ENCODE data around the gene PFN3.
"Not testable (repeated sequence)": the region's sequence is repeated elsewhere in the genome, so short reads cannot be mapped to it uniquely, and the experiment has no call there.

The PFN3 gene

GRCh38 chr5:177362610-177363507, 37.6 kb downstream of the PFN3 start:
- peak; percentile 32 to 50 for DNase-seq (ENCODE audit: low read depth in 2 of 2, low spot score in 1 of 2)

DNA sequence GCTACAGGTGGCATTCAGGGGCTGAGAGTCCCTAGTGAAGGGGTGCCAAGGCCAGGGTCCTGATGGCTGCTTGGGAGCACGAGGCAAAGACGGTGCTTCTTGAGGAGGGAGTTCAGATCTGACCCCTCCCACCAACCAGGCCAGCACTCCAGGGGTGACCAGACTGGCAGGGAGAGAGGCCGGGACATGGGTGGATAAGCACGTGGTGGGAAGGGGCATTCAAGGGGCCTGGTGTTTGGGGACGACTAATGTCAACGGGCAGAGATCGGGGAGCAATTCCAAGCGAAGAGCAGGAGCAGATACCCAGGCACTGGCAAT, 38.2 kb downstream of the PFN3 start:
- no peak for DNase-seq (ENCODE audit: low read depth in 2 of 2, low spot score in 1 of 2)

DNA sequence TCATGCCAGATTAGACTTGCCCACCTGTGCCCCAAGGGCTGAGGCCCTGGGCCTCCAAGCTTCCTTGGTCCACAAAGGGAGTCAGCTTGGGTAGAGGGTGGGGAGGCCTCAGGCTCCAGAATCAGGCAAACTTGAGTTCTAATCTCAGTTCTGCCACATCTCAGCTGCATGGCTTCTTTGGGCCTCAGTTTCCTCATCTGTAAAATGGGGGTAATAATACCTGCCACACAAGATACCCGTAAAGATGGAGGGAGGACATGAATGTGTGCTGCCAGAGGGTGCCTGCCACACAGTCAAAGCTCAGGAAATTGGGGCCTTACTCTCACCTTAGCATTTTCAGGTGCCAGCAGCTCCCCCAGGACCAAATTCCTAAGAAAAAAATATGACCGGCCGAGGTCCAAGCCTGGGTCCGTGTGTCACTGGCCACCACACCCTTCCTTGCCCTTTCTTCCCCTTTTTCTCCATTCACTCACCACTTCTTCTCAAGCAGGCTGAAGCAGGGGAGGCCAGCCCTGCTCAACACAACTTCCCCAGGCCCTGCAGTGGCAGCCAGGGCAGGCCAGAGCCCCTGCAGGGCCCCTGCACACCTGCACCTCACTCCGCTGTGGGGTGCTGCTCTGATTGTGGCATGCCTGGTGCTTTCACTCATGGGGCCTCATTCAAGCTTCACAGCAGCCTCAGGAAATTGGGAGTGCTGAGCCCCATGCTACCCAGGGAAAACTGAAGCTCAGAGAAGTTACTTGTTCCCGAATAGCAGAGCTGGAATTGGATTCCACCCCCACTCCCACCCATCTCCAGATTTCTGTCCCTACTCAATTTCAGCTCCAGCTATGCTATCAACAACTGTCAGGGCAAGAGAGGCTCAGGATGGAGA, 38.8 kb downstream of the PFN3 start:
- no peak for DNase-seq (ENCODE audit: low read depth in 2 of 2, low spot score in 1 of 2)

GRCh38 chr5:177360740-177361139, 39.7 kb downstream of the PFN3 start:
- not testable (repeated sequence) for DNase-seq (ENCODE audit: low read depth in 2 of 2, low spot score in 1 of 2)

- no peak for DNase-seq (ENCODE audit: low read depth in 2 of 2, low spot score in 1 of 2)
These were observed 40.6 kb downstream of the PFN3 start for GRCh38 chr5:177359860-177360259.

DNA sequence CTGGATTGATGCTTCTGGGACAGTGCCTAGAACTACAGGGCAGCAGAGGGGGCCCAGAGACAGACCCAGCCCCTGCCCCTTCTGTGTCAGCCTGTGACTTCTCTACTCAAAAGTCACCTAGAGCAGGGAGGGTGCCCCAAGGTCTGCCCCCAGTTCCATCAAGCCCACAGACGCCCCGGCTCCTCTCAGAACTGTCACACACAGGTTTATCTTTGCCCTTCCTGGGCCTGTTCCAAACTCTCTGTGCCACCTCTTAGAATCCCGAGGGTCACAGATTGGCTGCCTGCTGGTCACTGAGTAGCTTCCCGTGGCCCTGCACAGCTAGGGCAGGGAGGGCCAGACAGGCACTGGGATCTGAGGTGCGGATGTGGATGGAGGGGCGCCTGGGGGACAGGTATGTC, 41.0 kb downstream of the PFN3 start:
- no peak for DNase-seq (ENCODE audit: low read depth in 2 of 2, low spot score in 1 of 2)

DNA sequence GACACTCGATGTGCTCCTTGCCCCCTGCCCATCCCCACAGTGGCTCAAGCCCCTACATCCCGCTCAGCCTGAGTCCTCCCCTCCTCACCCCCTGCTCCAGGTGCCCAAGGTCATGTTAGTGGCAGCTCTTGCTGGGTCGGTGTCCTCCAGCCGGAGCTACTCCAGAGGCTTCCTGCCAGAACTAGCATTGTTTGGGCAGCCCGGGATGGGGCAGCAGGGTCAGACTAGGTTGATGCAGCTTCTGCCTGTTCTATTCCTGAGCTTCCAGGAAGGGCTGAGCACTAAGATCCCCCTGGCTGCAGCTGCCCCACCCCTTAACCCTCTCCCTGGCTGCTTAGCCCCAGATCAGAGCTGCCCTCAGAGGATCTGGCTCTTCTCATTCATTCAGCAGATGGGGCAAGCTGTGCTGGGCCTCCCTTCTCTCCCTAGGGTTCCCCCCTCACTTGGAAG, 42.1 kb downstream of the PFN3 start:
- DNase-seq (ENCODE audit: low read depth in 2 of 2, low spot score in 1 of 2) = no peak

DNA sequence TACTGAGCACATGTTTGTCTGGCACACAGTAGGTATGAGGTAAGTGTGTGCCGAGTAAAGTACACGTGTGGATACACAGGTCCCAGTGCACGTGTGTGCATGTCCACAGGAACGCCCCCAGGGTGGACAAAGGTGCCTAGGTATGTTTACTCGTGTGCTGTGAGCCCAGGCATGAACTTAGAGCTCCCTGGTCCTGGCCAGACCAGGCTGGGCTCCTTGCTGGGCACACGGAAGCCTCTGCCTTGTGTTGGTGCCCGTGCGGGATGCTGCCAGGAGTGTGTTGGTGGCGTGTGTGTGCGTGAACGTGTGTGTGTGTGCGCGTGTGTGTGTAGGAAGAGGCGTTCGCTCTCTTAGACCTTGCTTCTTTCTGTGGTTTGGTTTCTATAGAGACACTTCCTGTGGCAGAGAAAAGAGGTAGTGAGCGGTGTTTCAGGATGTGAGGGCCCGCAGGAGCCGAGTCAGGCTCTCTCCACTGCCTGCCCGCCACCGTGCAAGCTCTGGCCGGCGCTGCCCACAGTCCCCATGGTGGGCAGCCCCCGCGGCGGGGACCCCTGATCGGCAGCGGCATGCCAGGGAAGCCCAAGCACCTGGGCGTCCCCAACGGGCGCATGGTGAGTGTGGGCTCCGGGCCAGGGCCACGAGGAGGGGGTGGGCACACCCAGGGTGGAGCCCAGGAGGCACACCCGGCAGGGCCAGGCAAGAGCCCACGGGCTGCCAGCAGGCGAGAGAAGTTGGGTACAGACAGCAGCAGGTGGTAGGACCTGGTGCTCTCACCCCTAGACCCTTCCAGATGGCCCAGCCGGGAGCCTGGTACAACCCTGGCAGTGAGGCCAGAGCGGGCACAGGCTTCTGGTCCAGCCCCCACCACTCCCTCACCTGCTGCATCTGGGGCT, 42.8 kb downstream of the PFN3 start, which contains the start of gene RGS14:
Gene RGS14 (plus strand): TSS at position 466 of the 893 bp plus-strand sequence. CDS start 101 bp downstream, at position 567.
- peak in 1 of 2 donors; percentile 56 for DNase-seq (ENCODE audit: low read depth in 2 of 2, low spot score in 1 of 2)

DNA sequence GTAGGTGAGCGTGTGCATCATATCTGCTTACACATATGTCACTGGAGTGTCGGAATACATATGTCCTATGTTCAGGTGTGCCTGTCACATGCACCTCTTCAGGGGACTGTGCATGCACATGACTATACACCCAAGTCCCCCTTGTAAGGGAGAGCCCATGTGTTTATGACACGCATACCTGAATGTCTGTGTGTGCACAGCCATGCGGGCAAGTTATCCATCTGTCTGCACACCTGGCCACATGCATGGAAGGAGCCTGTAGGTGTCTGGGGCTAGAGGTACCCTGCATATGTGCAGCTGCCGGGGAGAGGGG, 43.4 kb downstream of the PFN3 start:
- DNase-seq (ENCODE audit: low read depth in 2 of 2, low spot score in 1 of 2) = no peak

DNA sequence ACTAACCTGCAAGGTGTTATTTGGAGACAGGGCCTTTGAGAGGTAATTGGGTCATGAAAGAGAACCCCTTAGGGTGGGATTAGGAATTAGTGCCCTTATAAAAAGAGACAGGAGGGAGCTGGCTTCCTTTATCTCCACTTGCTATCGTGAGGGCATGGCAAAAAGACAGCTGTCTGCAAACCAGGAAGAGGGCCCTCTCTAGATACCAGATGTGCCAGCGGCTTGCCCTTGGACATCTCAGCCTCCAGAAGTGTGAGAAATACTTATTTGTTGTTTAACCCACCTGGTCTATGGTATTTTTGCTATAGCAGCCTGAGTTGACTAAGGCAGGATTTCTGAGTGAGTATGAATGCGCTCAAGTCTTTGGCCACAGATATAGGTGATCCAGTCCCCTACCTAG, 43.7 kb downstream of the PFN3 start:
- DNase-seq (ENCODE audit: low read depth in 2 of 2, low spot score in 1 of 2) = no peak

- DNase-seq (ENCODE audit: low read depth in 2 of 2, low spot score in 1 of 2) = no peak
These were observed 44.6 kb downstream of the PFN3 start for GRCh38 chr5:177355868-177356168.

GRCh38 chr5:177355162-177355867, 45.1 kb downstream of the PFN3 start:
- no peak for DNase-seq (ENCODE audit: low read depth in 2 of 2, low spot score in 1 of 2)

- no peak for DNase-seq (ENCODE audit: low read depth in 2 of 2, low spot score in 1 of 2)
These were observed 45.8 kb downstream of the PFN3 start for GRCh38 chr5:177354711-177355110.

- DNase-seq (ENCODE audit: low read depth in 2 of 2, low spot score in 1 of 2) = no peak
These were observed 46.2 kb downstream of the PFN3 start for GRCh38 chr5:177354256-177354655.

GRCh38 chr5:177353093-177353492, 47.4 kb downstream of the PFN3 start:
- DNase-seq (ENCODE audit: low read depth in 2 of 2, low spot score in 1 of 2) = no peak

- DNase-seq (ENCODE audit: low read depth in 2 of 2, low spot score in 1 of 2) = peak; percentile 74 to 80
These were observed 48.8 kb downstream of the PFN3 start, which contains the start of gene LMAN2 for GRCh38 chr5:177351392-177352329. LMAN2 (minus strand) TSS chr5:177351668; CDS start chr5:177351647, 21 bp downstream.

DNA sequence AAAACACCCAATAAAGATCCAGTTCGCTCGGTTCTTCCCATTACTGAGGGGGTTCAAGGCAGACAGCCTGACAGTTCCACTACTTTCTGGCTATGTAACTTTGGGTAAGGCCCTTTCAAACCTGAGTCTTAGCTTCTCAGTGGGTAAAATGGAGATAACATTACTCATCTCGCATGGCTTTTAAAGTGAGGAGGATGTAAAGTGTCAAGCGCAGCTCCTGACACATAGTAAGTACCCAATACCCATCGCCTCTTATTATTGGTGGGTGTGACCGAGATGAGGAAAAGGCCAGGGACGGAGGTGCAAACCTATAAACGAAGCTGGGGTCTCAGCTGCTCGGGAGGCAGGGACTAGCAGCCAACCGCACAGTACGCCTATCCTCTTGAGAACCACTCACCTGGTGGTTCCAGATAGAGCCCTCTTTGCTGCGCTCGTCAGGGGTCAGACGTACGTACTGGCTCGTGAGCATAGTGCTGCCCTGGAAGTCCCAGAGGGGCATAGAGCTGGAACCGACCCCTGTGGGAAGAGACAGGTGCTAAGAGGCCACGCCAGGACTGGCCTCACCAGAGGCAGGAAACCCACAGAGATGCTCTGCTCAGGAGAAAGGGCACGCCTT, 49.6 kb downstream of the PFN3 start:
- no peak for DNase-seq (ENCODE audit: low read depth in 2 of 2, low spot score in 1 of 2)
